Kidney epithelial cell (primary cell): Measurements from ENCODE around the gene MEPCE. TPM values are rescaled to one million over a fixed set of nuclear protein-coding genes. Genes with fewer than 3 reads are reported as not detected.

Source experiments
- DNase-seq: peaks from one replicate; pipeline ENCODE4 v3.0.0-alpha.2; 2010; ENCODE audit warnings: low read depth
- H3K27me3 ChIP-seq: 2 replicates; pipeline ENCODE4 v1.6.0; 2011; ENCODE audit warnings: low read length; ENCODE audit not compliant: control insufficient read depth, insufficient read depth
- H3K36me3 ChIP-seq: 2 replicates; pipeline ENCODE4 v1.5.1; 2011; ENCODE audit warnings: low read length; ENCODE audit not compliant: control insufficient read depth, insufficient read depth
- H3K4me3 ChIP-seq: 2 replicates; pipeline ENCODE4 v1.5.1; 2011; ENCODE audit warnings: low read depth, mild to moderate bottlenecking, control low read depth, low read length
- total RNA-seq: library from RNA; depleted of rRNA; stranded (reverse); fragments of >200 nt; gene quantifications from 2 replicates; pipeline ENCODE4 v1.2.3, GENCODE V29; 2015
- TF ChIP-seq, protein P1 (sequence below): IDR thresholded peaks from 2 replicates; pipeline ENCODE4 v1.5.1; 2011; ENCODE audit warnings: mild to moderate bottlenecking, moderate library complexity, low read length, control low read depth, inconsistent platforms; ENCODE audit not compliant: insufficient read depth, poor library complexity, severe bottlenecking

Gene MEPCE
- total RNA-seq, 1 donor from 2014 or later = 29.7 TPM

DNA sequence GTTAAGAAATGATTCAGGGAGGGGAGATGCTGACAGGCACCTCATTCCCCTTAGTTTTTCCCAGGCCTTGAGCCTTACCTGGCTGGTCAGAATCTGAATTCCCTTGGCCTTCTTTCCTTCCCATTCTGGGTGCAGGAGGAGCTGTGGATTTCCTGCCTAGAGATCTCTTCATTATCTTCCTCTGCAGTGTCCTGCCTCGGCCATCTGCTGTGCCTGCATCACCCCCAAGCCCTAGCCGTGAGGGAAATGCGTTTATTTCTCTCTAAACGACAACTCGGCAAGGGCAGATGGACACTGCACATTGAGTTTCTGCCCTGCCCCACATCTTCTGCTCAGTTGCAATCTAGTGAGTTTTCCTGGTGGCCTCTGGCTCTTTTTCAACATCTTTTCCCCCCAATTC lies 27.8 kb upstream of the MEPCE start:
- Histone ChIP-seq H3K4me3 (no peak overlapping the region), H3K36me3 (no peaks in the 10 kb centered on the region), H3K27me3 (peaks cover 14% of the 10 kb centered on the region)
- DNase-seq = no peak
- TF ChIP-seq, protein P1, sequence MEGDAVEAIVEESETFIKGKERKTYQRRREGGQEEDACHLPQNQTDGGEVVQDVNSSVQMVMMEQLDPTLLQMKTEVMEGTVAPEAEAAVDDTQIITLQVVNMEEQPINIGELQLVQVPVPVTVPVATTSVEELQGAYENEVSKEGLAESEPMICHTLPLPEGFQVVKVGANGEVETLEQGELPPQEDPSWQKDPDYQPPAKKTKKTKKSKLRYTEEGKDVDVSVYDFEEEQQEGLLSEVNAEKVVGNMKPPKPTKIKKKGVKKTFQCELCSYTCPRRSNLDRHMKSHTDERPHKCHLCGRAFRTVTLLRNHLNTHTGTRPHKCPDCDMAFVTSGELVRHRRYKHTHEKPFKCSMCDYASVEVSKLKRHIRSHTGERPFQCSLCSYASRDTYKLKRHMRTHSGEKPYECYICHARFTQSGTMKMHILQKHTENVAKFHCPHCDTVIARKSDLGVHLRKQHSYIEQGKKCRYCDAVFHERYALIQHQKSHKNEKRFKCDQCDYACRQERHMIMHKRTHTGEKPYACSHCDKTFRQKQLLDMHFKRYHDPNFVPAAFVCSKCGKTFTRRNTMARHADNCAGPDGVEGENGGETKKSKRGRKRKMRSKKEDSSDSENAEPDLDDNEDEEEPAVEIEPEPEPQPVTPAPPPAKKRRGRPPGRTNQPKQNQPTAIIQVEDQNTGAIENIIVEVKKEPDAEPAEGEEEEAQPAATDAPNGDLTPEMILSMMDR = no peak

DNA sequence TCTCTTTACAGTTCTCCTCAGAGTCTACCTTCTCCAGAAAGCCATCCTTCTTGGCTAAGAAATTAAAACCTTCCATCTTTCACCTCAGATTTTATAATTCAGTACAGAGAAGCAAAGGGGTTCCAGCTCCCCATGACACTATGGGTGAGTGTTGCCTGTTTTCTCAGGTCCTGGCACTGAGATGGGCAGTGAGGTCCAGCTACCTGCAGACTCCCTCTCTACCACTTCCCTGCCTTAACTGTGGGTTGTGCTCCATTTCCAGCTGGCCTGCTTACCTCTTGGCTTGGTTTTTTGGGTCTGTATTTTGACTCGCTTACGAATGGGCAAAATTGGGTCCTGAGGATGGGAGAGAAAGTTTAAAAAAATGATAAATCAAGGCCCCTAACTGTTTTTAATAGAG lies 27.4 kb upstream of the MEPCE start:
- Histone ChIP-seq H3K27me3 (peaks cover 11% of the 10 kb centered on the region), H3K36me3 (no peaks in the 10 kb centered on the region), H3K4me3 (no peak overlapping the region)
- no peak for DNase-seq
- TF ChIP-seq, protein P1 = no peak

DNA sequence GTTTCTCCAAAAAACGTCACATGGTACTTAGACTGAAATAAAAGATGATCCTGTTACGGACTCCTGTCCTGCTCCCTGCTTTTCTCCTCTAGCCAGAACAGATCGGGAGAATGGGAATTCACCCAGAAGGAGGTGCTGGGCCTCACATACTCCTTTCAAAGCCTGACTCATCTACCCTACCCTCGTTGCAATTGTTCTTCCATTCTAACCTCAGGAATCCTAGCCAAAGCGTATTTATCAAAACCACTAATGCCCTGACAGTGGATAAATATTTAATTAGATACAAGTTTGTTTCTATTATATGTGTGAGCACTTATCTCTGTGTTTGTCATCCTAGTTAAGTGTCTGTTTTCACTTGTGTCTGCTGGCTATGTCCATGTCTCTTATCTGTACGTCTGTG lies 22.9 kb upstream of the MEPCE start:
- Histone ChIP-seq H3K4me3 (no peak overlapping the region), H3K36me3 (no peaks in the 10 kb centered on the region), H3K27me3 (peaks cover 2% of the 10 kb centered on the region)
- TF ChIP-seq, protein P1 = peak; percentile 14
- peak; percentile 42 for DNase-seq

DNA sequence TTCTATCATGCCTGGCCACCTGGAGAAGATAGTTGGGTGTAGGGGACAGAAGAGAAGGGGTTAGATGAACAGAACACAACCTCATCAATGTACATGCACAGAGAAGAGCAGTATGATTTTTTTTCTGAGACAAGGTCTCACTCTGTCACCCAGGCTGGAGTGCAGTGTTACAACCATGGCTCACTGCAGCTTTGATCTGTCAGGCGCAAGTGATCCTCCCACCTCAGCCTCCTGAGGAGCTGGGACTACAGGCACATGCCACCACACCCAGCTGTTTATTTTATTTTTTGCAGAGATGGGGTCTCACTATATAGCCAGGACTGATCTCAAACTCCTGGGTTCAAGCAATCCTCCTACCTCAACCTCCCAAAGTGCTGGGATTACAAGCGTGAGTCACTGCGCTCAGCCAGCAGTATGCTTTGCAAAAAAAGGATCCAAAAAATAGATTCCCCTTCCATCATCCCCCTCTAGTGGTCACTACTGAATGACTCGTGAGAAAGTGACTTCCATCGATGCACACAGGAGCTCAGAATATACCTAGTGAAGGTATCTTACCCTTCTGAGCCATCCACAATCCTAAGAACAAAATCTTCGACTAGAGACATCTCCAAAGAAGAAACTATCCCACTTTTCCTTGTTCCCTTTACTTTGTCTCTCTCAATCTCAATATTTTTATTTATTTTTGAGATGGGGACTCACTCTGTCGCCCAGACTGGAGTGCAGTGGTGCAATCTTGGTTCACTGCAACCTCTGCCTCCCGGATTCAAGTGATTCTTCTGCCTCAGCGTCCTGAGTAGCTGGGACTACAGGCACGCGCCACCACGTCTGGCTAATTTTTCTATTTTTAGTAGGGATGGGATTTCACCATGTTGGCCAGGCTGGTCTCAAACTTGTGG lies 22.1 kb upstream of the MEPCE start:
- H3K36me3 ChIP-seq = no peaks in the 10 kb centered on the region
- TF ChIP-seq, protein P1 = peak; percentile 73
- DNase-seq = no peak
- H3K27me3 ChIP-seq = peaks cover 2% of the 10 kb centered on the region
- no peak overlapping the region for H3K4me3 ChIP-seq

DNA sequence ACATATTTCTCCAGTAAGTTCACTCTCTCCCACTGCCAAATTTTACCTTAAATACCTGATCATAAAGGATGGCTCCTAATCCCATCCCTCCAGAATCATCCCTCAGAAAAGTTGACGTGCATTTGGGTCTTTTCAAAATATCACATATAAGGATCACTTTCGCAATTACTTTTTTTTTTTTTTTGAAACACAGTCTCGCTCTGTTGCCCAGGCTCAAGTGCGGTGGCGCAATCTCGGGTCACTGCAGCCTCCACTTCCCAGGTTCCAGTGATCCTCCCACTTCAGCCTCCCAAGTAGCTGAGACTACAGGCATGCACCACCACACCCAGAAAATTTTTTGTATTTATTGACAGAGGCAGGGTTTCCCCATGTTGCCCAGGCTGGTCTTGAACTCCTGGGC lies 18.5 kb upstream of the MEPCE start:
- H3K4me3 ChIP-seq = no peak overlapping the region
- peaks cover 2% of the 10 kb centered on the region for H3K27me3 ChIP-seq
- H3K36me3 ChIP-seq = no peaks in the 10 kb centered on the region
- TF ChIP-seq, protein P1 = no peak
- no peak for DNase-seq

DNA sequence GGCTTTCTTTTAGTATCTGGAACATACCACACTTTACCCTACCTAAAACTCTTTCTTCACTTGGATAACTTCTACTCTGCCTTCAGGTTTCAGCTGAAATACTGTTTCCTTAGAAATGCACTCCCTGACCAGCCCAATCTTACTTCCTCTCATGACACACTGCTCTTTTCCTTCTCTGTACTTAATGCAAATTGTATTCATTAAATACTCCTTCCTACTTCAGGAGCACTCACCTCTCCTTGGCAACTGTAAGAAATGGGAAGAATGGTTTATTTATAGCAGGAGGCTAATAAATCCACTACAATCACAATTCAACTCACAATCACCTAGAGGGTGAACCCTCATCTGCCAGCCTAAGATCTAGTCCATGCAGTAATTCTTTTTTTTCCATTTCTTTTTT lies 16.3 kb upstream of the MEPCE start:
- H3K4me3 ChIP-seq = no peak overlapping the region
- DNase-seq = no peak
- H3K36me3 ChIP-seq = no peaks in the 10 kb centered on the region
- TF ChIP-seq, protein P1 = no peak
- peaks cover 2% of the 10 kb centered on the region for H3K27me3 ChIP-seq
